OCI-LY7 (cell line): ENCODE data around the gene TFEC.

Source experiments
- CTCF ChIP-seq: fragments of 200-600 bp; sonication (generic); conservative IDR thresholded peaks from 2 replicates; pipeline ENCODE4 v1.5.1; 2014; ENCODE audit warnings: mild to moderate bottlenecking, antibody characterized with exemption, low read length, moderate library complexity, mixed read lengths
- EZH2phosphoT487 ChIP-seq: fragments of 200-600 bp; sonication (generic); IDR thresholded peaks from 2 replicates; pipeline ENCODE4 v1.6.1; 2018; ENCODE audit warnings: low read depth, borderline replicate concordance, mild to moderate bottlenecking, mixed run types, antibody characterized with exemption, low read length, moderate library complexity, mixed read lengths

GRCh38 chr7:115987486-115987885, 43.1 kb downstream of the TFEC start:
- TF ChIP-seq CTCF (no peak), EZH2phosphoT487 (no peak)
